HG03280 (cell line): ENCODE data around the gene USP36.
"Not testable (repeated sequence)": the region's sequence is repeated elsewhere in the genome, so short reads cannot be mapped to it uniquely, and the experiment has no call there.

Experiments used
- ATAC-seq: cut with Tn5 transposase; IDR thresholded peaks from one replicate; pipeline ENCODE4 v1.9.1; 2021; ENCODE audit warnings: mild to moderate bottlenecking, moderate library complexity; ENCODE audit not compliant: unreplicated experiment

Gene USP36

GRCh38 chr17:78872486-78872885, 31.9 kb upstream of the USP36 start:
- no peak for ATAC-seq

GRCh38 chr17:78870621-78871020, 30.0 kb upstream of the USP36 start:
- ATAC-seq, result no peak

GRCh38 chr17:78868391-78868790, 27.8 kb upstream of the USP36 start:
- ATAC-seq, result no peak

GRCh38 chr17:78867046-78867445, 26.4 kb upstream of the USP36 start:
- not testable (repeated sequence) for ATAC-seq

- no peak for ATAC-seq
Observed at GRCh38 chr17:78865682-78866390, 25.2 kb upstream of the USP36 start.

- ATAC-seq, result no peak
Observed at GRCh38 chr17:78864117-78864516, 23.5 kb upstream of the USP36 start.

- ATAC-seq, result no peak
Observed at GRCh38 chr17:78862073-78863023, 21.7 kb upstream of the USP36 start.

- ATAC-seq, result no peak
Observed at GRCh38 chr17:78861229-78861628, 20.6 kb upstream of the USP36 start.

- ATAC-seq, result no peak
Observed at GRCh38 chr17:78859051-78859450, 18.4 kb upstream of the USP36 start.

- ATAC-seq, result no peak
Observed at GRCh38 chr17:78857266-78857665, 16.7 kb upstream of the USP36 start.

- ATAC-seq, result no peak
Observed at GRCh38 chr17:78855561-78856165, 15.0 kb upstream of the USP36 start.

GRCh38 chr17:78854508-78854907, 13.9 kb upstream of the USP36 start:
- ATAC-seq, result no peak

- no peak for ATAC-seq
Observed at GRCh38 chr17:78853926-78854394, 13.3 kb upstream of the USP36 start.

GRCh38 chr17:78852709-78853121, 12.1 kb upstream of the USP36 start:
- no peak for ATAC-seq

- no peak for ATAC-seq
Observed at GRCh38 chr17:78849026-78849425, 8.4 kb upstream of the USP36 start.

- no peak for ATAC-seq
Observed at GRCh38 chr17:78847052-78847451, 6.4 kb upstream of the USP36 start.

- no peak for ATAC-seq
Observed at GRCh38 chr17:78844301-78845005, 3.8 kb upstream of the USP36 start.

GRCh38 chr17:78842881-78843565, 2.4 kb upstream of the USP36 start:
- ATAC-seq, result no peak

GRCh38 chr17:78840530-78840779, 159 bp downstream of the USP36 start:
- ATAC-seq, result no peak

- peak; percentile 20 for ATAC-seq
Observed at GRCh38 chr17:78839762-78840529, 668 bp downstream of the USP36 start.
